GM23338 (cell line): Measurements from ENCODE around the gene CACNA2D1. TPM values are rescaled to one million over a fixed set of nuclear protein-coding genes. Genes with fewer than 3 reads are reported as not detected.

ENCODE experiments used
- ATAC-seq: fragments of 200-7000 bp; cut with Tn5 transposase; 3 replicates; pipeline ENCODE4 v1.9.1; 2020
- DNase-seq: peaks from one replicate; pipeline ENCODE4 v3.0.0-alpha.2; 2015; ENCODE audit warnings: low spot score
- H2AFZ ChIP-seq: fragments of 200-600 bp; sonication (generic); 2 replicates; pipeline ENCODE4 v1.8.0; 2016; ENCODE audit warnings: antibody characterized with exemption, mild to moderate bottlenecking, moderate library complexity
- H3F3A ChIP-seq: fragments of 200-600 bp; sonication (generic); replicated peaks from 2 replicates; pipeline ENCODE4 v1.8.0; 2017; ENCODE audit warnings: antibody characterized with exemption, mixed run types, low read depth
- H3K27ac ChIP-seq: fragments of 200-600 bp; sonication (generic); 2 replicates; pipeline ENCODE4 v1.6.1; 2016; ENCODE audit warnings: low read depth
- H3K27me3 ChIP-seq: fragments of 200-600 bp; sonication (generic); 2 replicates; pipeline ENCODE4 v1.8.0; 2016; ENCODE audit warnings: mild to moderate bottlenecking, mixed run types, moderate library complexity; ENCODE audit not compliant: insufficient read depth
- H3K36me3 ChIP-seq: fragments of 200-600 bp; sonication (generic); 2 replicates; pipeline ENCODE4 v1.8.0; 2016; ENCODE audit warnings: mild to moderate bottlenecking; ENCODE audit not compliant: insufficient read depth
- H3K4me1 ChIP-seq: fragments of 200-600 bp; sonication (generic); 2 replicates; pipeline ENCODE4 v1.8.0; 2016; ENCODE audit warnings: mild to moderate bottlenecking, moderate library complexity; ENCODE audit not compliant: insufficient read depth
- H3K4me2 ChIP-seq: fragments of 200-600 bp; sonication (generic); 2 replicates; pipeline ENCODE4 v1.7.1; 2017; ENCODE audit warnings: mixed run types
- H3K4me3 ChIP-seq: fragments of 200-600 bp; sonication (generic); 2 replicates; pipeline ENCODE4 v1.6.1; 2016; ENCODE audit warnings: mixed run types
- H3K79me2 ChIP-seq: fragments of 200-600 bp; sonication (generic); replicated peaks from 2 replicates; pipeline ENCODE4 v1.8.0; 2017; ENCODE audit warnings: mild to moderate bottlenecking; ENCODE audit not compliant: insufficient read depth
- H3K9me2 ChIP-seq: fragments of 200-600 bp; sonication (generic); 2 replicates; pipeline ENCODE4 v1.8.0; 2017; ENCODE audit not compliant: insufficient read depth
- H4K20me1 ChIP-seq: fragments of 200-600 bp; sonication (generic); replicated peaks from 2 replicates; pipeline ENCODE4 v1.8.0; 2017; ENCODE audit warnings: mild to moderate bottlenecking; ENCODE audit not compliant: insufficient read depth
- H3K27ac Mint-ChIP-seq: 2 replicates; pipeline ENCODE4 v1.8.0; 2020; ENCODE audit warnings: inconsistent platforms, mild to moderate bottlenecking, moderate library complexity, mixed read lengths
- H3K27me3 Mint-ChIP-seq: 3 replicates; pipeline ENCODE4 v1.8.0; 2022; ENCODE audit warnings: low read depth, mild to moderate bottlenecking, moderate library complexity, mixed read lengths, inconsistent platforms; ENCODE audit not compliant: insufficient read depth, poor library complexity
- H3K36me3 Mint-ChIP-seq: 3 replicates; pipeline ENCODE4 v1.8.0; 2021; ENCODE audit warnings: low read depth, mild to moderate bottlenecking, inconsistent platforms, moderate library complexity, mixed read lengths
- H3K4me1 Mint-ChIP-seq: 3 replicates; pipeline ENCODE4 v1.8.0; 2020; ENCODE audit warnings: mild to moderate bottlenecking, inconsistent platforms, mixed read lengths
- H3K4me3 Mint-ChIP-seq: 3 replicates; pipeline ENCODE4 v1.8.0; 2021; ENCODE audit warnings: moderate library complexity, mild to moderate bottlenecking, inconsistent platforms, mixed read lengths
- H3K9me3 Mint-ChIP-seq: 3 replicates; pipeline ENCODE4 v1.8.0; 2020; ENCODE audit warnings: moderate library complexity, mild to moderate bottlenecking, inconsistent platforms, mixed read lengths
- CREB1 ChIP-seq: fragments of 250-450 bp; sonication (Bioruptor Pico); IDR thresholded peaks from 2 replicates; pipeline ENCODE4 v1.5.0; 2020; ENCODE audit warnings: low read depth, mild to moderate bottlenecking, moderate library complexity
- EZH2phosphoT487 ChIP-seq: fragments of 200-600 bp; sonication (generic); IDR thresholded peaks from one replicate; pipeline ENCODE4 v1.8.1; 2018; ENCODE audit warnings: antibody characterized with exemption; ENCODE audit not compliant: unreplicated experiment
- NANOG ChIP-seq: IDR thresholded peaks from 2 replicates; pipeline ENCODE4 v1.6.1; 2016; ENCODE audit warnings: antibody characterized with exemption, borderline replicate concordance
- ZNF114 ChIP-seq: fragments of 250-450 bp; sonication (Bioruptor Pico); IDR thresholded peaks from 2 replicates; pipeline ENCODE4 v1.5.0; 2020; ENCODE audit warnings: mild to moderate bottlenecking, moderate library complexity
- long read RNA-seq: library from polyadenylated mRNA; unstranded; transcript quantifications from one replicate; pipeline ENCODE4 v2.0.0, GENCODE V29; 2020; ENCODE audit not compliant: unreplicated experiment
- polyA plus RNA-seq: library from polyadenylated mRNA; unstranded; fragments of >200 nt; fragmentation: Nextera tagmentation; extraction: Ambion mirVana; gene quantifications from 2 replicates; pipeline ENCODE4 v1.2.1, GENCODE V29; 2016
- total RNA-seq: library from RNA; depleted of rRNA; stranded (reverse); fragments of >200 nt; shearing (Covaris generic); gene quantifications from 2 replicates; pipeline ENCODE4 v1.2.3, GENCODE V29; 2014; rRNA removed
- TF ChIP-seq, protein P1 (sequence below): IDR thresholded peaks from 2 replicates; pipeline ENCODE4 v1.6.1; 2016; ENCODE audit warnings: antibody characterized with exemption
- TF ChIP-seq, protein P2 (sequence below): IDR thresholded peaks from one replicate; pipeline ENCODE4 v1.6.1; 2018; ENCODE audit warnings: antibody characterized with exemption; ENCODE audit not compliant: unreplicated experiment
- TF ChIP-seq, protein P3 (sequence below), 2 experiments: fragments of 200-600 bp in 1 of 2; sonication (generic) in 1 of 2; conservative IDR thresholded peaks; 2 replicates each; pipeline versions ENCODE4 v1.5.1 to v1.6.1; 2016 to 2017; ENCODE audit warnings: antibody characterized with exemption in 2 of 2, low read depth in 2 of 2, mild to moderate bottlenecking in 2 of 2, moderate library complexity in 1 of 2

The CACNA2D1 gene
- total RNA-seq: 20.4 and 33.7 TPM in 2 replicates
- 5.5 and 7.0 TPM in 2 replicates for polyA plus RNA-seq
- long read RNA-seq, partial matches to known transcripts: 10 of 13 reads
- long read RNA-seq, other reads (novel, unspliced or antisense): 3 of 13 reads

DNA sequence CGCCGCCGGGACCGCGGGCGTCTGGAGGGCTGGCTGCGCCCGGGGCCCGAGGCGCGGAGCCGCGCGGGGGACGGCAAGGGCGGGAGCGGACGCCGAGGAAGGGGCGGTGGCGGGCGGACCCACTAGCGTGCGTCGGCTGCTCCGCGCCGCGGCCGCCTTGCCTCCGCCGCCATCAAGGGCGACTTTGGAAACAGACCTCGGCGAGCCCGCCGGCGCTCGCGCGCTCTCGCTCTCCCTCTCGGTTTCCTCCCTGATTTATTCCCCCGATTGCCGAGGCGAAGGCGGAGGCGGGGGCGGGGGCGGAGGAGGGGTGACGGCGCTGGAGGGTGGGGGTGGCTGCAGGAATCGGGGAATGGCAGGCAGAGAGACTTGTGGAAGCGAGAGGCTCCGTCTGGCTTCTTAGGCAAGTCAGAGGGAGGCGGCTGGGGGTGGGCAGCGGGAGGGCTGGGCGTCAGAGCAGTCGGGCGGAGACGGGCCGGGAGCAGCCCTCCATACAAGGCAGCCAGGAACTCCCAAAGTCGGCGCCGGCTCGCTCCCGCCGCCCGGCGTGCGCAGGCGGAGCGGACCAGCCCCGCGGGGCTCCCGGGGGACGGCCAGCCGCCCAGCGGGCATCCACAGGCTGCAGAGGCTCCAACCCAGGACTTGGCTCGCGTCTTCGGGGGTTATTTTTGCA is at the start of gene CACNA2D1:
Gene CACNA2D1 (minus strand): TSS at position 231 of the 673 bp plus-strand sequence.
- peak within 1 kb of the TSS; percentile 29; the same call in 1 of the 2 replicates for H2AFZ ChIP-seq
- peak within 1 kb of the TSS; percentile 97 for H3K4me3 Mint-ChIP-seq
- no peaks in the 10 kb centered on the region for H3K9me2 ChIP-seq
- ATAC-seq (peak; percentile 78), DNase-seq (peak; percentile 85)
- H3F3A ChIP-seq: 0 out of 2 replicates have a peak, but pooled peaks cover 4% of the 10 kb centered on the region
- H3K79me2 ChIP-seq: peaks cover 25% of the 10 kb centered on the region
- peak within 1 kb of the TSS; percentile 77 for H3K4me2 ChIP-seq
- H3K4me1 ChIP-seq: peaks cover 37% of the 10 kb centered on the region
- H3K36me3 Mint-ChIP-seq: no peaks in the 10 kb centered on the region; the same call in 2 of the 3 replicates
- TF ChIP-seq EZH2phosphoT487 (no peak), ZNF114 (CRISPR knock-in tag) (no peak), CREB1 (CRISPR knock-in tag) (no peak), NANOG (no peak)
- TF ChIP-seq, protein P1, sequence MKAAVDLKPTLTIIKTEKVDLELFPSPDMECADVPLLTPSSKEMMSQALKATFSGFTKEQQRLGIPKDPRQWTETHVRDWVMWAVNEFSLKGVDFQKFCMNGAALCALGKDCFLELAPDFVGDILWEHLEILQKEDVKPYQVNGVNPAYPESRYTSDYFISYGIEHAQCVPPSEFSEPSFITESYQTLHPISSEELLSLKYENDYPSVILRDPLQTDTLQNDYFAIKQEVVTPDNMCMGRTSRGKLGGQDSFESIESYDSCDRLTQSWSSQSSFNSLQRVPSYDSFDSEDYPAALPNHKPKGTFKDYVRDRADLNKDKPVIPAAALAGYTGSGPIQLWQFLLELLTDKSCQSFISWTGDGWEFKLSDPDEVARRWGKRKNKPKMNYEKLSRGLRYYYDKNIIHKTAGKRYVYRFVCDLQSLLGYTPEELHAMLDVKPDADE: no peak
- TF ChIP-seq, protein P2, sequence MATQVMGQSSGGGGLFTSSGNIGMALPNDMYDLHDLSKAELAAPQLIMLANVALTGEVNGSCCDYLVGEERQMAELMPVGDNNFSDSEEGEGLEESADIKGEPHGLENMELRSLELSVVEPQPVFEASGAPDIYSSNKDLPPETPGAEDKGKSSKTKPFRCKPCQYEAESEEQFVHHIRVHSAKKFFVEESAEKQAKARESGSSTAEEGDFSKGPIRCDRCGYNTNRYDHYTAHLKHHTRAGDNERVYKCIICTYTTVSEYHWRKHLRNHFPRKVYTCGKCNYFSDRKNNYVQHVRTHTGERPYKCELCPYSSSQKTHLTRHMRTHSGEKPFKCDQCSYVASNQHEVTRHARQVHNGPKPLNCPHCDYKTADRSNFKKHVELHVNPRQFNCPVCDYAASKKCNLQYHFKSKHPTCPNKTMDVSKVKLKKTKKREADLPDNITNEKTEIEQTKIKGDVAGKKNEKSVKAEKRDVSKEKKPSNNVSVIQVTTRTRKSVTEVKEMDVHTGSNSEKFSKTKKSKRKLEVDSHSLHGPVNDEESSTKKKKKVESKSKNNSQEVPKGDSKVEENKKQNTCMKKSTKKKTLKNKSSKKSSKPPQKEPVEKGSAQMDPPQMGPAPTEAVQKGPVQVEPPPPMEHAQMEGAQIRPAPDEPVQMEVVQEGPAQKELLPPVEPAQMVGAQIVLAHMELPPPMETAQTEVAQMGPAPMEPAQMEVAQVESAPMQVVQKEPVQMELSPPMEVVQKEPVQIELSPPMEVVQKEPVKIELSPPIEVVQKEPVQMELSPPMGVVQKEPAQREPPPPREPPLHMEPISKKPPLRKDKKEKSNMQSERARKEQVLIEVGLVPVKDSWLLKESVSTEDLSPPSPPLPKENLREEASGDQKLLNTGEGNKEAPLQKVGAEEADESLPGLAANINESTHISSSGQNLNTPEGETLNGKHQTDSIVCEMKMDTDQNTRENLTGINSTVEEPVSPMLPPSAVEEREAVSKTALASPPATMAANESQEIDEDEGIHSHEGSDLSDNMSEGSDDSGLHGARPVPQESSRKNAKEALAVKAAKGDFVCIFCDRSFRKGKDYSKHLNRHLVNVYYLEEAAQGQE: no peak
- no peaks in the 10 kb centered on the region for H3K9me3 Mint-ChIP-seq
- peaks cover 23% of the 10 kb centered on the region for H3K27me3 ChIP-seq
- no peak within 1 kb of the TSS; the same call in 1 of the 2 replicates for H3K27ac ChIP-seq
- H3K36me3 ChIP-seq: no peaks in the 10 kb centered on the region
- H3K4me1 Mint-ChIP-seq: peaks cover 30% of the 10 kb centered on the region
- peak within 1 kb of the TSS; percentile 94 for H3K27ac Mint-ChIP-seq
- peaks cover 7% of the 10 kb centered on the region for H3K27me3 Mint-ChIP-seq
- H3K4me3 ChIP-seq: peak within 1 kb of the TSS; percentile 63
- no peaks in the 10 kb centered on the region for H4K20me1 ChIP-seq

DNA sequence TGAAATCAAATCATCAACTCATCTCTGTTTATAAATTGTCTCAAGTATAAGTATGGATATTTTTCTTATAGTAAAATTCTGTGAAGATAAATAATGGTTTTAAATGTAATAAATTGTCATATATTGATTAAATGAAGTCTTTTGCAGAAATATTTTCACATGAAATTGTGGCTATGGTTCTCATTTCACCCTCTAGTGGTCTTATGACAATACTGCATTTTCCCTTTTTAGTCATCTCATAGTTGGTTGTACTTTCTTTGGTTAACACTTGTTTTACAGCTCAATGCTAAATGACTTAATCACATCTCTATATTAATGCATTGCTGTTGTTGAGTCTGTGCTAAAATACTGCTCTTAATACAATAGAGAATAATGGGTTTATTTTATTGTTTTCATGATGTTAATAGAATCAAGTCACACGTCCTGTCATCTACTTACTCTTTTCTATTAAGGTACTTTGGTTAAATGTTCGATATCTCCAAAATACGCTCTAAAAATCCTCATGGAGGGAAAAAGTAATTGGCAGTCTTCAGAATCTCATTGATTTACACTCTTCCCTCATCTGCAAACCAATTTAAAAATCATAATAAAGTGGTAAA is 38.0 kb upstream of the CACNA2D1 start:
- H3K9me3 Mint-ChIP-seq: peaks cover 6% of the 10 kb centered on the region
- no peak overlapping the region for H3K27ac Mint-ChIP-seq
- Histone ChIP-seq H3K79me2 (no peaks in the 10 kb centered on the region), H4K20me1 (no peaks in the 10 kb centered on the region), H3F3A (no peaks in the 10 kb centered on the region), H3K27me3 (no peaks in the 10 kb centered on the region), H2AFZ (no peak overlapping the region), H3K4me2 (no peak overlapping the region), H3K9me2 (no peaks in the 10 kb centered on the region; the same call in 1 of the 2 replicates), H3K4me3 (no peak overlapping the region), H3K27ac (no peak overlapping the region), H3K4me1 (no peaks in the 10 kb centered on the region), H3K36me3 (no peaks in the 10 kb centered on the region)
- no peaks in the 10 kb centered on the region for H3K4me1 Mint-ChIP-seq
- H3K4me3 Mint-ChIP-seq: no peak overlapping the region
- ATAC-seq: no peak
- no peaks in the 10 kb centered on the region for H3K27me3 Mint-ChIP-seq
- no peaks in the 10 kb centered on the region; the same call in 2 of the 3 replicates for H3K36me3 Mint-ChIP-seq
- DNase-seq: peak; percentile 58
- TF ChIP-seq, protein P3, sequence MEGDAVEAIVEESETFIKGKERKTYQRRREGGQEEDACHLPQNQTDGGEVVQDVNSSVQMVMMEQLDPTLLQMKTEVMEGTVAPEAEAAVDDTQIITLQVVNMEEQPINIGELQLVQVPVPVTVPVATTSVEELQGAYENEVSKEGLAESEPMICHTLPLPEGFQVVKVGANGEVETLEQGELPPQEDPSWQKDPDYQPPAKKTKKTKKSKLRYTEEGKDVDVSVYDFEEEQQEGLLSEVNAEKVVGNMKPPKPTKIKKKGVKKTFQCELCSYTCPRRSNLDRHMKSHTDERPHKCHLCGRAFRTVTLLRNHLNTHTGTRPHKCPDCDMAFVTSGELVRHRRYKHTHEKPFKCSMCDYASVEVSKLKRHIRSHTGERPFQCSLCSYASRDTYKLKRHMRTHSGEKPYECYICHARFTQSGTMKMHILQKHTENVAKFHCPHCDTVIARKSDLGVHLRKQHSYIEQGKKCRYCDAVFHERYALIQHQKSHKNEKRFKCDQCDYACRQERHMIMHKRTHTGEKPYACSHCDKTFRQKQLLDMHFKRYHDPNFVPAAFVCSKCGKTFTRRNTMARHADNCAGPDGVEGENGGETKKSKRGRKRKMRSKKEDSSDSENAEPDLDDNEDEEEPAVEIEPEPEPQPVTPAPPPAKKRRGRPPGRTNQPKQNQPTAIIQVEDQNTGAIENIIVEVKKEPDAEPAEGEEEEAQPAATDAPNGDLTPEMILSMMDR (conservative IDR thresholded peaks at IDR 0.05; ENCODE audit: low read depth in 2 of 2): peak; percentile 57 to 88
